Natural killer cell (primary cell): ENCODE results near the gene ATL2. TPM values are rescaled to one million over a fixed set of nuclear protein-coding genes. Genes with fewer than 3 reads are reported as not detected.
"Not testable (repeated sequence)": the region's sequence is repeated elsewhere in the genome, so short reads cannot be mapped to it uniquely, and the experiment has no call there.

Source experiments
- ATAC-seq, 3 donors: fragments of 150-1000 bp in 2 of 3; fragments of 200-7000 bp in 1 of 3; cut with Tn5 transposase; 1 replicate in 1 of 3; 2 replicates in 2 of 3; pipeline ENCODE4 v1.10.0; 2021; ENCODE audit warnings: mild to moderate bottlenecking in 2 of 3, moderate library complexity in 2 of 3
- DNase-seq, 2 donors: peaks; one replicate each; pipeline versions ENCODE4 v3.0.0 to v3.0.0-alpha.2; 2013 to 2021; ENCODE audit warnings: mixed read lengths in 1 of 2
- H3K27ac ChIP-seq: one replicate; pipeline ENCODE4 v1.5.1; 2013; ENCODE audit warnings: mild to moderate bottlenecking, low read length
- H3K27me3 ChIP-seq: one replicate; pipeline ENCODE4 v1.6.1; 2013; ENCODE audit warnings: low read length; ENCODE audit not compliant: control insufficient read depth, insufficient read depth
- H3K36me3 ChIP-seq: one replicate; pipeline ENCODE4 v1.6.1; 2013; ENCODE audit warnings: low read length; ENCODE audit not compliant: control insufficient read depth, insufficient read depth
- H3K4me1 ChIP-seq: one replicate; pipeline ENCODE4 v1.6.1; 2013; ENCODE audit warnings: low read length; ENCODE audit not compliant: control insufficient read depth, insufficient read depth
- H3K4me3 ChIP-seq: one replicate; pipeline ENCODE4 v1.5.1; 2013; ENCODE audit warnings: low read length
- H3K9me3 ChIP-seq: one replicate; pipeline ENCODE4 v1.6.1; 2013; ENCODE audit warnings: low read length; ENCODE audit not compliant: control insufficient read depth, insufficient read depth
- H3K27ac Mint-ChIP-seq, 2 donors: one replicate each; pipeline ENCODE4 v1.8.0; 2022; ENCODE audit warnings: mild to moderate bottlenecking in 2 of 2, mixed read lengths in 2 of 2, moderate library complexity in 1 of 2
- H3K27me3 Mint-ChIP-seq, 2 donors: one replicate each; pipeline ENCODE4 v1.8.0; 2022; ENCODE audit warnings: low read depth in 2 of 2, mixed read lengths in 2 of 2
- H3K36me3 Mint-ChIP-seq: one replicate; pipeline ENCODE4 v1.8.0; 2022; ENCODE audit warnings: mixed read lengths
- H3K4me1 Mint-ChIP-seq, 2 donors: one replicate each; pipeline ENCODE4 v1.8.0; 2022; ENCODE audit warnings: mixed read lengths in 2 of 2
- H3K4me3 Mint-ChIP-seq: one replicate; pipeline ENCODE4 v1.8.0; 2022; ENCODE audit warnings: mild to moderate bottlenecking, moderate library complexity, mixed read lengths
- H3K9me3 Mint-ChIP-seq, 2 donors: one replicate each; pipeline ENCODE4 v1.8.0; 2022; ENCODE audit warnings: mixed read lengths in 2 of 2
- WGBS: methylation state at CpG from one replicate; pipeline ENCODE4 v1.1.7; 2013; ENCODE audit warnings: missing lambda C conversion rate; ENCODE audit not compliant: insufficient coverage; 5-methylcytosine and 5-hydroxymethylcytosine counted together
- intact Hi-C: fragments of 100-400 bp; cut with micrococcal nuclease; formaldehyde crosslinking; loops from one replicate; pipeline ENCODE4 v1.14.2; 2022
- total RNA-seq, 4 donors: library from RNA; stranded (reverse); fragments of 120-200 nt in 1 of 4; gene quantifications; one replicate each; pipeline versions ENCODE4 v1.2.3 to v1.2.4, GENCODE V29; 2013 to 2022
- TF ChIP-seq, protein P1 (sequence below): fragments of 200-600 bp; IDR thresholded peaks from one replicate; pipeline ENCODE4 v1.8.0; 2022; ENCODE audit warnings: antibody characterized with exemption

ATL2 gene
- total RNA-seq, 3 donors from 2014 or later (not counting 1 experiment from before 2014, with no cell fraction given) = 48.3 to 51.8 (median 51.5) TPM

GRCh38 chr2:38416296-38417036 is 39.4 kb upstream of the ATL2 start:
- intact Hi-C loops = no loop called here
- no peak for ATAC-seq
- Histone ChIP-seq H3K27me3 (no peaks in the 10 kb centered on the region), H3K4me3 (no peak overlapping the region), H3K9me3 (peaks cover 8% of the 10 kb centered on the region), H3K4me1 (no peaks in the 10 kb centered on the region), H3K36me3 (no peaks in the 10 kb centered on the region), H3K27ac (no peak overlapping the region)
- Mint-ChIP-seq H3K36me3 (peaks cover 17% of the 10 kb centered on the region), H3K4me3 (no peak overlapping the region), H3K9me3 (peaks cover 5 to 7% of the 10 kb centered on the region in 2 donors), H3K27me3 (peaks cover 5 to 9% of the 10 kb centered on the region in 2 donors), H3K27ac (no peak overlapping the region), H3K4me1 (no peaks in the 10 kb centered on the region)
- TF ChIP-seq, protein P1, sequence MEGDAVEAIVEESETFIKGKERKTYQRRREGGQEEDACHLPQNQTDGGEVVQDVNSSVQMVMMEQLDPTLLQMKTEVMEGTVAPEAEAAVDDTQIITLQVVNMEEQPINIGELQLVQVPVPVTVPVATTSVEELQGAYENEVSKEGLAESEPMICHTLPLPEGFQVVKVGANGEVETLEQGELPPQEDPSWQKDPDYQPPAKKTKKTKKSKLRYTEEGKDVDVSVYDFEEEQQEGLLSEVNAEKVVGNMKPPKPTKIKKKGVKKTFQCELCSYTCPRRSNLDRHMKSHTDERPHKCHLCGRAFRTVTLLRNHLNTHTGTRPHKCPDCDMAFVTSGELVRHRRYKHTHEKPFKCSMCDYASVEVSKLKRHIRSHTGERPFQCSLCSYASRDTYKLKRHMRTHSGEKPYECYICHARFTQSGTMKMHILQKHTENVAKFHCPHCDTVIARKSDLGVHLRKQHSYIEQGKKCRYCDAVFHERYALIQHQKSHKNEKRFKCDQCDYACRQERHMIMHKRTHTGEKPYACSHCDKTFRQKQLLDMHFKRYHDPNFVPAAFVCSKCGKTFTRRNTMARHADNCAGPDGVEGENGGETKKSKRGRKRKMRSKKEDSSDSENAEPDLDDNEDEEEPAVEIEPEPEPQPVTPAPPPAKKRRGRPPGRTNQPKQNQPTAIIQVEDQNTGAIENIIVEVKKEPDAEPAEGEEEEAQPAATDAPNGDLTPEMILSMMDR = no peak
- 77% methylated on average over 9 of the region's 9 CpGs for WGBS
- DNase-seq = no peak

DNA sequence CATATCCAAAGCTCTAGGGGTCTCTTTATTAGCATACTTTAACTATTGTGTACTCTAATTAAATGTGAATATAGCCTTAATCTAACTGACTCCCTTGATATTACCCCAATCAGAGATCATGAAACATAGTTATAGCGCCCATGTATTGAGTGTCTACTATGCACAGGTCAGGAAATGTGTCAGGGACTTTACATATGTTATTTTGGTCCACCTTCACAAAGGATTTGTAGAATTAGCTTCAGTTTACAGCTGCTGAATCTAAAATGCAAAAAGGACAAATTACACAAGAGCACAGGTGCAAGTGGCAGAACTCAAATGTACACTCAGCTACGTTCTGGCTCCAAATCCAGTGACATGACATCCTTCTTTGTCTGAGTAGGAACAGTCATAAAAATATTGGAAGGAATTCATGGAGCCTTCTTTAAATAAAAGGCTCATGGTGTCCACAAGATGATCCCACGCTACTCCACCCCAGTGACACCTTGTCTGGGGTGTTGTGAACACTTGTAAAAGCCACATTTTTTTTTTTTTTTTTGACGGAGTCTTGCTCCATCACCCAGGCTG is 38.7 kb upstream of the ATL2 start:
- Mint-ChIP-seq H3K27me3 (peaks cover 5 to 9% of the 10 kb centered on the region in 2 donors), H3K4me3 (no peak overlapping the region), H3K36me3 (peaks cover 17% of the 10 kb centered on the region), H3K4me1 (no peaks in the 10 kb centered on the region), H3K27ac (no peak overlapping the region), H3K9me3 (peaks cover 5 to 7% of the 10 kb centered on the region in 2 donors)
- Histone ChIP-seq H3K27me3 (no peaks in the 10 kb centered on the region), H3K9me3 (peaks cover 8% of the 10 kb centered on the region), H3K4me3 (no peak overlapping the region), H3K27ac (no peak overlapping the region), H3K36me3 (no peaks in the 10 kb centered on the region), H3K4me1 (no peaks in the 10 kb centered on the region)
- WGBS = 83% methylated on average over 4 of the region's 4 CpGs
- ATAC-seq (no peak), DNase-seq (no peak)
- intact Hi-C loops = no loop called here
- TF ChIP-seq, protein P1 = no peak

- ATAC-seq = no peak
- Histone ChIP-seq H3K36me3 (no peaks in the 10 kb centered on the region), H3K27me3 (no peaks in the 10 kb centered on the region), H3K9me3 (peaks cover 8% of the 10 kb centered on the region), H3K4me1 (no peaks in the 10 kb centered on the region), H3K4me3 (no peak overlapping the region), H3K27ac (no peak overlapping the region)
- Mint-ChIP-seq H3K27ac (no peak overlapping the region), H3K4me3 (no peak overlapping the region), H3K9me3 (peaks cover 5 to 7% of the 10 kb centered on the region in 2 donors), H3K4me1 (no peaks in the 10 kb centered on the region), H3K27me3 (peaks cover 2 to 9% of the 10 kb centered on the region in 2 donors), H3K36me3 (peaks cover 17% of the 10 kb centered on the region)
- 87% methylated on average over 3 of the region's 3 CpGs for WGBS
- intact Hi-C loops = no loop called here
- TF ChIP-seq, protein P1 = no peak
- DNase-seq = no peak
Observed at GRCh38 chr2:38415023-38415422, 38.0 kb upstream of the ATL2 start.

GRCh38 chr2:38412235-38412871 is 35.3 kb upstream of the ATL2 start:
- H3K27me3 ChIP-seq, H3K9me3 ChIP-seq, H3K27ac Mint-ChIP-seq, H3K27ac ChIP-seq, intact Hi-C loops, ATAC-seq, H3K4me1 Mint-ChIP-seq, H3K4me3 Mint-ChIP-seq, H3K4me1 ChIP-seq, H3K9me3 Mint-ChIP-seq, H3K27me3 Mint-ChIP-seq, H3K36me3 ChIP-seq, H3K4me3 ChIP-seq, DNase-seq: not testable (repeated sequence)
- 89% methylated on average over 4 of the region's 4 CpGs for WGBS
- H3K36me3 Mint-ChIP-seq = peaks cover 17% of the 10 kb centered on the region
